ENCODE data around the gene MMD. TPM values are rescaled to one million over a fixed set of nuclear protein-coding genes. Genes with fewer than 3 reads are reported as not detected.

The MMD gene
- total and polyA plus RNA-seq, 9 of the 15 experiments (the other 6 are each of a cell fraction or from before 2014, with no cell fraction given) = 3.1 to 18.9 (median 10.7) TPM

DNA sequence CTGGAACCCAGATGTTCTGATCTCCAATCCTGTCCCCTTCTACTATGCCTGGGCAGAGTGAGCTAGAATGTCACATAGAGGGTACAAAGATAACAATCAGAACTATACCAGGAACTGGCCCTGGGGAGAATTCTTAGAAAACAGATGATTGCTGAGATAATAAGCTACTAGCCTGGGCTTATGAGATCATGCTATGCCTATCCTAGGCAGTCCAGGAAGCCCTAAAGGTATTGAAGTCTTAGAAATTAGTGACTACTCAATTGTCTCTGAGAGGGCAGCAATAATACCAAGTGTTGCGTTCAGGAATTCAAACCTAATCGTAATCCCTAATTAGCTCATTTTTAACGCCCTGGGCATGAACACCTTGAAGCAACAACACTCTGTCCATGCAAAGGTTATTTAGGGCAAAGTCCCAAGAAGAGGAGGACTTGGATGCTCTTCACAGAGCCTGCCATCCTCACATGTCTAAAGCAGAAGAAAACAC, 77.1 kb downstream of the MMD start (continued):
- TF ChIP-seq, protein P1, sequence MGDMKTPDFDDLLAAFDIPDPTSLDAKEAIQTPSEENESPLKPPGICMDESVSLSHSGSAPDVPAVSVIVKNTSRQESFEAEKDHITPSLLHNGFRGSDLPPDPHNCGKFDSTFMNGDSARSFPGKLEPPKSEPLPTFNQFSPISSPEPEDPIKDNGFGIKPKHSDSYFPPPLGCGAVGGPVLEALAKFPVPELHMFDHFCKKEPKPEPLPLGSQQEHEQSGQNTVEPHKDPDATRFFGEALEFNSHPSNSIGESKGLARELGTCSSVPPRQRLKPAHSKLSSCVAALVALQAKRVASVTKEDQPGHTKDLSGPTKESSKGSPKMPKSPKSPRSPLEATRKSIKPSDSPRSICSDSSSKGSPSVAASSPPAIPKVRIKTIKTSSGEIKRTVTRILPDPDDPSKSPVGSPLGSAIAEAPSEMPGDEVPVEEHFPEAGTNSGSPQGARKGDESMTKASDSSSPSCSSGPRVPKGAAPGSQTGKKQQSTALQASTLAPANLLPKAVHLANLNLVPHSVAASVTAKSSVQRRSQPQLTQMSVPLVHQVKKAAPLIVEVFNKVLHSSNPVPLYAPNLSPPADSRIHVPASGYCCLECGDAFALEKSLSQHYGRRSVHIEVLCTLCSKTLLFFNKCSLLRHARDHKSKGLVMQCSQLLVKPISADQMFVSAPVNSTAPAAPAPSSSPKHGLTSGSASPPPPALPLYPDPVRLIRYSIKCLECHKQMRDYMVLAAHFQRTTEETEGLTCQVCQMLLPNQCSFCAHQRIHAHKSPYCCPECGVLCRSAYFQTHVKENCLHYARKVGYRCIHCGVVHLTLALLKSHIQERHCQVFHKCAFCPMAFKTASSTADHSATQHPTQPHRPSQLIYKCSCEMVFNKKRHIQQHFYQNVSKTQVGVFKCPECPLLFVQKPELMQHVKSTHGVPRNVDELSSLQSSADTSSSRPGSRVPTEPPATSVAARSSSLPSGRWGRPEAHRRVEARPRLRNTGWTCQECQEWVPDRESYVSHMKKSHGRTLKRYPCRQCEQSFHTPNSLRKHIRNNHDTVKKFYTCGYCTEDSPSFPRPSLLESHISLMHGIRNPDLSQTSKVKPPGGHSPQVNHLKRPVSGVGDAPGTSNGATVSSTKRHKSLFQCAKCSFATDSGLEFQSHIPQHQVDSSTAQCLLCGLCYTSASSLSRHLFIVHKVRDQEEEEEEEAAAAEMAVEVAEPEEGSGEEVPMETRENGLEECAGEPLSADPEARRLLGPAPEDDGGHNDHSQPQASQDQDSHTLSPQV (IDR thresholded peaks at IDR 0.05) = peak; percentile 78
- TF ChIP-seq ZNF444 (CRISPR knock-in tag; IDR thresholded peaks at IDR 0.05) (no peak), NR2C1 (IDR thresholded peaks at IDR 0.05) (no peak), NR2C1 (tag; IDR thresholded peaks at IDR 0.05) (0 out of 2 replicates have a peak, but pooled peaks have one; percentile 23), MIER1 (IDR thresholded peaks at IDR 0.05; ENCODE audit: low read depth) (no peak), SIN3B (IDR thresholded peaks at IDR 0.05; ENCODE audit: low read depth) (no peak), ILK (tag; IDR thresholded peaks at IDR 0.05; ENCODE audit: borderline replicate concordance, low read depth) (no peak), ZNF445 (CRISPR knock-in tag; IDR thresholded peaks at IDR 0.05; ENCODE audit: low read depth) (no peak), STAT5A (IDR thresholded peaks at IDR 0.05; ENCODE audit: borderline replicate concordance, low read length) (peak; percentile 99), RAD21 (CRISPR knock-in tag; conservative IDR thresholded peaks at IDR 0.05 in 1 of 2, IDR thresholded peaks at IDR 0.05 in 1 of 2) (no peak), ZC3H8 (IDR thresholded peaks at IDR 0.05) (no peak), ZNF830 (CRISPR knock-in tag; IDR thresholded peaks at IDR 0.05) (no peak), ZNF764 (CRISPR knock-in tag; IDR thresholded peaks at IDR 0.05; ENCODE audit: low read depth) (no peak), FOS (IDR thresholded peaks at IDR 0.05; ENCODE audit: extremely low read depth, insufficient read length) (no peak), MYNN (IDR thresholded peaks at IDR 0.05) (no peak), MYNN (CRISPR knock-in tag; IDR thresholded peaks at IDR 0.05) (no peak)
- TF ChIP-seq, protein P2, sequence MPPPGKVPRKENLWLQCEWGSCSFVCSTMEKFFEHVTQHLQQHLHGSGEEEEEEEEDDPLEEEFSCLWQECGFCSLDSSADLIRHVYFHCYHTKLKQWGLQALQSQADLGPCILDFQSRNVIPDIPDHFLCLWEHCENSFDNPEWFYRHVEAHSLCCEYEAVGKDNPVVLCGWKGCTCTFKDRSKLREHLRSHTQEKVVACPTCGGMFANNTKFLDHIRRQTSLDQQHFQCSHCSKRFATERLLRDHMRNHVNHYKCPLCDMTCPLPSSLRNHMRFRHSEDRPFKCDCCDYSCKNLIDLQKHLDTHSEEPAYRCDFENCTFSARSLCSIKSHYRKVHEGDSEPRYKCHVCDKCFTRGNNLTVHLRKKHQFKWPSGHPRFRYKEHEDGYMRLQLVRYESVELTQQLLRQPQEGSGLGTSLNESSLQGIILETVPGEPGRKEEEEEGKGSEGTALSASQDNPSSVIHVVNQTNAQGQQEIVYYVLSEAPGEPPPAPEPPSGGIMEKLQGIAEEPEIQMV (tag; conservative IDR thresholded peaks at IDR 0.05; ENCODE audit: low read depth) = no peak
- TF ChIP-seq, protein P3, sequence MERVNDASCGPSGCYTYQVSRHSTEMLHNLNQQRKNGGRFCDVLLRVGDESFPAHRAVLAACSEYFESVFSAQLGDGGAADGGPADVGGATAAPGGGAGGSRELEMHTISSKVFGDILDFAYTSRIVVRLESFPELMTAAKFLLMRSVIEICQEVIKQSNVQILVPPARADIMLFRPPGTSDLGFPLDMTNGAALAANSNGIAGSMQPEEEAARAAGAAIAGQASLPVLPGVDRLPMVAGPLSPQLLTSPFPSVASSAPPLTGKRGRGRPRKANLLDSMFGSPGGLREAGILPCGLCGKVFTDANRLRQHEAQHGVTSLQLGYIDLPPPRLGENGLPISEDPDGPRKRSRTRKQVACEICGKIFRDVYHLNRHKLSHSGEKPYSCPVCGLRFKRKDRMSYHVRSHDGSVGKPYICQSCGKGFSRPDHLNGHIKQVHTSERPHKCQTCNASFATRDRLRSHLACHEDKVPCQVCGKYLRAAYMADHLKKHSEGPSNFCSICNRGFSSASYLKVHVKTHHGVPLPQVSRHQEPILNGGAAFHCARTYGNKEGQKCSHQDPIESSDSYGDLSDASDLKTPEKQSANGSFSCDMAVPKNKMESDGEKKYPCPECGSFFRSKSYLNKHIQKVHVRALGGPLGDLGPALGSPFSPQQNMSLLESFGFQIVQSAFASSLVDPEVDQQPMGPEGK (CRISPR knock-in tag; IDR thresholded peaks at IDR 0.05; ENCODE audit: borderline replicate concordance) = no peak
- TF ChIP-seq, protein P4, sequence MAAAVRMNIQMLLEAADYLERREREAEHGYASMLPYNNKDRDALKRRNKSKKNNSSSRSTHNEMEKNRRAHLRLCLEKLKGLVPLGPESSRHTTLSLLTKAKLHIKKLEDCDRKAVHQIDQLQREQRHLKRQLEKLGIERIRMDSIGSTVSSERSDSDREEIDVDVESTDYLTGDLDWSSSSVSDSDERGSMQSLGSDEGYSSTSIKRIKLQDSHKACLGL (CRISPR knock-in tag; IDR thresholded peaks at IDR 0.05; ENCODE audit: borderline replicate concordance, poor library complexity, severe bottlenecking) = no peak
- TF ChIP-seq, protein P5, sequence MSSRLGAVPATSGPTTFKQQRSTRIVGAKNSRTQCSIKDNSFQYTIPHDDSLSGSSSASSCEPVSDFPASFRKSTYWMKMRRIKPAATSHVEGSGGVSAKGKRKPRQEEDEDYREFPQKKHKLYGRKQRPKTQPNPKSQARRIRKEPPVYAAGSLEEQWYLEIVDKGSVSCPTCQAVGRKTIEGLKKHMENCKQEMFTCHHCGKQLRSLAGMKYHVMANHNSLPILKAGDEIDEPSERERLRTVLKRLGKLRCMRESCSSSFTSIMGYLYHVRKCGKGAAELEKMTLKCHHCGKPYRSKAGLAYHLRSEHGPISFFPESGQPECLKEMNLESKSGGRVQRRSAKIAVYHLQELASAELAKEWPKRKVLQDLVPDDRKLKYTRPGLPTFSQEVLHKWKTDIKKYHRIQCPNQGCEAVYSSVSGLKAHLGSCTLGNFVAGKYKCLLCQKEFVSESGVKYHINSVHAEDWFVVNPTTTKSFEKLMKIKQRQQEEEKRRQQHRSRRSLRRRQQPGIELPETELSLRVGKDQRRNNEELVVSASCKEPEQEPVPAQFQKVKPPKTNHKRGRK (tag; IDR thresholded peaks at IDR 0.05) = no peak

Measured in K562 (cell line).